ENCODE data around the gene ZNF609.

DNA sequence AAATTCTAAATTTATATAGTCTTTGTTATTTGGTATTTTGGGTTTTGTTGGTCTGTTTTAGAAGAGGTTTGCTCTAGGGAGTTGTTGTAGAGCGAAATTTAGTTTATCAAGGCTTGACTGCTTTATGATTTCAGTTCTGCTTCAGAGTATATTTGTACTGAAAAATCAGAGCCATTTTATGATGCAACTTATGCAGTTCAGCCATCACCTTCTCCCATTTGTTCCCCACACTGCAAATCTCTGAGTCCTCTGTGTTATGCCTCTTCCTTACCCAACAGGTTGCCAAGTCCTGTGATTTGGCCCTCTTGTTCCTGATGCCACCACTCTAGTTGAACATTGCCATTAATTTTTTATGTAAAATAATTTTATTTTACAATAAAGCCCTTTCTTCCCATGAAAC is 140.4 kb downstream of the ZNF609 start:
- TF ChIP-seq, protein P1, sequence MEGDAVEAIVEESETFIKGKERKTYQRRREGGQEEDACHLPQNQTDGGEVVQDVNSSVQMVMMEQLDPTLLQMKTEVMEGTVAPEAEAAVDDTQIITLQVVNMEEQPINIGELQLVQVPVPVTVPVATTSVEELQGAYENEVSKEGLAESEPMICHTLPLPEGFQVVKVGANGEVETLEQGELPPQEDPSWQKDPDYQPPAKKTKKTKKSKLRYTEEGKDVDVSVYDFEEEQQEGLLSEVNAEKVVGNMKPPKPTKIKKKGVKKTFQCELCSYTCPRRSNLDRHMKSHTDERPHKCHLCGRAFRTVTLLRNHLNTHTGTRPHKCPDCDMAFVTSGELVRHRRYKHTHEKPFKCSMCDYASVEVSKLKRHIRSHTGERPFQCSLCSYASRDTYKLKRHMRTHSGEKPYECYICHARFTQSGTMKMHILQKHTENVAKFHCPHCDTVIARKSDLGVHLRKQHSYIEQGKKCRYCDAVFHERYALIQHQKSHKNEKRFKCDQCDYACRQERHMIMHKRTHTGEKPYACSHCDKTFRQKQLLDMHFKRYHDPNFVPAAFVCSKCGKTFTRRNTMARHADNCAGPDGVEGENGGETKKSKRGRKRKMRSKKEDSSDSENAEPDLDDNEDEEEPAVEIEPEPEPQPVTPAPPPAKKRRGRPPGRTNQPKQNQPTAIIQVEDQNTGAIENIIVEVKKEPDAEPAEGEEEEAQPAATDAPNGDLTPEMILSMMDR (IDR thresholded peaks at IDR 0.05), result no peak
- no peak for TF ChIP-seq POLR2AphosphoS5 (IDR thresholded peaks at IDR 0.05)

All from gastroesophageal sphincter (tissue), 3 donors.